Neural progenitor cell (in vitro differentiated cells): Measurements from ENCODE around the gene LYZL4.

Source experiments
- CTCF ChIP-seq: fragments of 200-600 bp; sonication (generic); IDR thresholded peaks from 2 replicates; pipeline ENCODE4 v1.5.1; 2017; ENCODE audit warnings: antibody characterized with exemption, mild to moderate bottlenecking
- EZH2 ChIP-seq: fragments of 200-600 bp; sonication (generic); IDR thresholded peaks from 2 replicates; pipeline ENCODE4 v1.6.1; 2017; ENCODE audit warnings: antibody characterized with exemption, mild to moderate bottlenecking, moderate library complexity
- EZH2phosphoT487 ChIP-seq: fragments of 200-600 bp; sonication (generic); IDR thresholded peaks from 2 replicates; pipeline ENCODE4 v1.6.1; 2017; ENCODE audit warnings: antibody characterized with exemption

- TF ChIP-seq CTCF (no peak), EZH2 (no peak), EZH2phosphoT487 (no peak)
These were observed 32.9 kb upstream of the LYZL4 start for GRCh38 chr3:42443292-42443691.
